ENCODE measurements around the gene HMBS. TPM values are rescaled to one million over a fixed set of nuclear protein-coding genes. Genes with fewer than 3 reads are reported as not detected.

Gene HMBS
- total RNA-seq, 6 experiments from 2014 or later, result 31.1 to 45.6 (median 41.9) TPM

DNA sequence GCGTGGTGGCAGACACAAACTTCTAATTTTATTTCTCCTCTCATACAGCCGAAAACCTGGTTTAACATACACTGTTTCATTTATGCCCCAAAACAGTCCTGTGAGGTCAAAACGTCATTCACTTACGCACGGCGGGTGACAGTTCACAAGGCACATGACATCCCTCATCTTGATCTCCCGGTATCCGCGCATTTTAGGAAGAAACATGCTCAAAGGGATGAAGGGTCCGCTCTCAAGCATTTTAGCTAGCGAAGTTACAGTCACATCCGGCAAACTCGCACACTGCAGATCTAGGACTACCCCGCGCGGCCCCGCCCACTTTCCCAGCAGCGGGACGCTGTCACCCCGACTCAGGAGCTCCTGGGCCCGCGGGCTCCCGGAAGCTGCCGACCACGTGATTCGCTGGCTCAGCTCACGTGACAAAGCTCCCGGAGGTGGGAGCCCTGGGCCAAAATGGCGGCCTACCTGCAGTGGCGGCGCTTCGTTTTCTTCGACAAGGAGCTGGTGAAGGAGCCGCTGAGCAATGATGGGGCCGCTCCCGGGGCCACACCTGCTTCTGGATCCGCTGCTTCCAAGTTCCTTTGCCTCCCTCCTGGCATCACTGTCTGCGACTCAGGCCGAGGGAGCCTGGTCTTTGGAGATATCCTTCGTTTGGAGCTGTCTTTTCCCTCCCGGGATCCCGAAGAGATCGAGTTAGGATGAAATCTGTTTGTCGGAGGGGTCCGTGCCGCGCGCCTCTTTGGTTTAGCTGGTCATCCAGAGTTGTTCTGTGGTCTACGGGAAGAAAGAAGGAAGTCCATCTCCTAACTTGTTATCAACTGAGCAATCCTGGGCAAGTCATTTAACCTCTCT is 17.1 kb upstream of the HMBS start, which contains the start of gene VPS11:
Gene VPS11, plus strand, starts transcription at position 448 of the 852 bp plus-strand sequence. Its CDS starts 6 bp downstream, at position 454.
- Mint-ChIP-seq H3K27me3 (ENCODE audit: insufficient read depth) (peaks cover 1% of the 10 kb centered on the region; the same call in 1 of the 2 replicates), H3K9me3 (no peaks in the 10 kb centered on the region), H3K36me3 (ENCODE audit: low read depth) (peaks cover 9% of the 10 kb centered on the region; the same call in 1 of the 2 replicates), H3K4me1 (ENCODE audit: low read depth) (peaks cover 35% of the 10 kb centered on the region), H3K4me3 (peak within 1 kb of the TSS; percentile 93), H3K27ac (peak within 1 kb of the TSS; percentile 95)
- DNase-seq, result peak; percentile 94
- no peak for TF ChIP-seq CTCF (IDR thresholded peaks at IDR 0.05)

GRCh38 chr11:119077839-119078238 is 6.8 kb upstream of the HMBS start:
- H3K36me3 Mint-ChIP-seq (ENCODE audit: low read depth), result peaks cover 29% of the 10 kb centered on the region; the same call in 1 of the 2 replicates
- no peaks in the 10 kb centered on the region; the same call in 1 of the 2 replicates for H3K27me3 Mint-ChIP-seq (ENCODE audit: insufficient read depth)

GRCh38 chr11:119078675-119079420 is 5.8 kb upstream of the HMBS start:
- Mint-ChIP-seq H3K4me3 (no peak overlapping the region), H3K36me3 (ENCODE audit: low read depth) (peaks cover 29% of the 10 kb centered on the region; the same call in 1 of the 2 replicates), H3K4me1 (ENCODE audit: low read depth) (no peaks in the 10 kb centered on the region), H3K27ac (no peak overlapping the region), H3K9me3 (no peaks in the 10 kb centered on the region), H3K27me3 (ENCODE audit: insufficient read depth) (no peaks in the 10 kb centered on the region; the same call in 1 of the 2 replicates)
- no peak for DNase-seq
- TF ChIP-seq CTCF (IDR thresholded peaks at IDR 0.05), result no peak

More at GRCh38 chr11:119077839-119078238, 6.8 kb upstream of the HMBS start:
- TF ChIP-seq CTCF (IDR thresholded peaks at IDR 0.05), result no peak
- Mint-ChIP-seq H3K4me3 (no peak overlapping the region), H3K4me1 (ENCODE audit: low read depth) (no peaks in the 10 kb centered on the region), H3K9me3 (no peaks in the 10 kb centered on the region), H3K27ac (no peak overlapping the region)
- DNase-seq, result no peak

GRCh38 chr11:119081682-119082260 is 2.9 kb upstream of the HMBS start:
- H3K27me3 Mint-ChIP-seq (ENCODE audit: insufficient read depth), result no peaks in the 10 kb centered on the region; the same call in 1 of the 2 replicates
- H3K36me3 Mint-ChIP-seq (ENCODE audit: low read depth), result peaks cover 29% of the 10 kb centered on the region; the same call in 1 of the 2 replicates
- H3K4me3 Mint-ChIP-seq, result no peak overlapping the region
- H3K4me1 Mint-ChIP-seq (ENCODE audit: low read depth), result peaks cover 14% of the 10 kb centered on the region; the same call in 1 of the 2 replicates
- H3K9me3 Mint-ChIP-seq, result no peaks in the 10 kb centered on the region
- H3K27ac Mint-ChIP-seq, result no peak overlapping the region
- TF ChIP-seq CTCF (IDR thresholded peaks at IDR 0.05), result no peak
- no peak for DNase-seq

DNA sequence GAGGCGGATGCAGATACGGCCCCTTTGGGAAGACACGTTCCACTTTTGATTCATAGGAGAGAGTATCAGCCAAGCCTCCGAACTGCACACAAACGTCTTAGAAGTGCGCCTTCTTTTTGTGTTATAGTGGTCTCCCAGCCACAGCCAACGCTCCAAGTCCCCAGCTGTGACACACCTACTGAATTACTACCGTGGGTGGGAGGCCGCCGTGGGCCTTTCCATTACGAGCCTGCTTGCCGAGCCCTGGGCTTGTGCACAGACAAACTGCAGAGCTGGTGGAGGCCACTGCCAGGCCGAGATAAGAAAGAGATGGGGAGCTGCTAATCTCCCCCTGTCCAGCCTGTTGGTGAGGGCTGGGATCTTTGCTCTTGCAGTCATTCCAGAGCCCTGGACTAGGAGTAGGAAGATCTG is 761 bp downstream of the HMBS start:
- Mint-ChIP-seq H3K9me3 (no peaks in the 10 kb centered on the region), H3K36me3 (ENCODE audit: low read depth) (peaks cover 13% of the 10 kb centered on the region; the same call in 1 of the 2 replicates), H3K27ac (peak overlapping the region; percentile 96), H3K4me1 (ENCODE audit: low read depth) (peaks cover 23% of the 10 kb centered on the region), H3K4me3 (peak overlapping the region; percentile 100), H3K27me3 (ENCODE audit: insufficient read depth) (no peaks in the 10 kb centered on the region)
- no peak for DNase-seq
- TF ChIP-seq CTCF (IDR thresholded peaks at IDR 0.05), result no peak

All from HFFc6 (cell line).